Measurements from ENCODE around the gene TLE2. TPM values are rescaled to one million over a fixed set of nuclear protein-coding genes. Genes with fewer than 3 reads are reported as not detected.

Gene TLE2
- polyA plus RNA-seq, 1 of the 3 experiments (the other 2 are of a cell fraction) = 2.3 TPM

- Histone ChIP-seq H3F3A (replicated peaks; ENCODE audit: insufficient read depth) (no peaks in the 10 kb centered on the region), H3K4me2 (no peak overlapping the region), H3K27ac (ENCODE audit: low read depth in 2 of 2, low read length in 1 of 2) (no peak overlapping the region), H3K27me3 (ENCODE audit: insufficient read depth) (peaks cover 26% of the 10 kb centered on the region), H3K9me3 (no peaks in the 10 kb centered on the region), H4K20me1 (ENCODE audit: insufficient read depth) (no peaks in the 10 kb centered on the region), H3K4me3 (ENCODE audit: low read depth in 2 of 2, low read length in 1 of 2) (no peak overlapping the region), H3K9me2 (no peaks in the 10 kb centered on the region), H3K9ac (no peak overlapping the region), H2AFZ (ENCODE audit: low read depth) (no peak overlapping the region), H3K4me1 (ENCODE audit: control insufficient read depth in 1 of 2, insufficient read depth in 2 of 2, low read depth in 1 of 2, low read length in 1 of 2) (peaks cover 0 to 9% of the 10 kb centered on the region in 2 experiments; a peak in 1 of 4 replicates), H3K36me3 (replicated peaks in 1 of 2; ENCODE audit: control insufficient read depth in 1 of 2, insufficient read depth in 2 of 2, low read length in 1 of 2) (no peaks in the 10 kb centered on the region), H3K79me2 (ENCODE audit: insufficient read depth) (no peaks in the 10 kb centered on the region)
- ChIA-PET POLR2A (no interaction called here), CTCF (interaction anchor here (1.5 kb wide), 1 partner anchor 11 kb away, joined by 3 read pairs; no protein-coding TSS in a partner anchor)
- WGBS (ENCODE audit: low lambda C conversion rate) = 60% methylated on average over 8 of the region's 9 CpGs
- TF ChIP-seq CHD2 (IDR thresholded peaks at IDR 0.05; ENCODE audit: low read length, partially characterized antibody) (no peak), GABPA (IDR thresholded peaks at IDR 0.05; ENCODE audit: low read depth) (no peak), CTCF (IDR thresholded peaks at IDR 0.05) (no peak)
- no peak for DNase-seq
These were observed 21.1 kb downstream of the TLE2 start for GRCh38 chr19:3007975-3008374.

- CTCF ChIA-PET = interaction anchor here (0.8 to 1.8 kb wide), 6 partner anchors 10 to 70 kb away, joined by 3 to 6 read pairs (median 3); no protein-coding TSS in a partner anchor
- H3K9me2 ChIP-seq = no peaks in the 10 kb centered on the region
- TF ChIP-seq FOXM1 (IDR thresholded peaks at IDR 0.05; ENCODE audit: low read depth) (no peak), PBX3 (IDR thresholded peaks at IDR 0.05) (no peak), TCF12 (IDR thresholded peaks at IDR 0.05) (no peak), ELF1 (IDR thresholded peaks at IDR 0.05) (no peak), NFIC (IDR thresholded peaks at IDR 0.05; ENCODE audit: borderline replicate concordance) (no peak), ZBTB33 (IDR thresholded peaks at IDR 0.05; ENCODE audit: borderline replicate concordance, low read depth) (no peak), EZH2phosphoT487 (IDR thresholded peaks at IDR 0.05; ENCODE audit: borderline replicate concordance, low read depth) (no peak), TAF1 (IDR thresholded peaks at IDR 0.05; ENCODE audit: borderline replicate concordance, low read depth, low read length) (no peak), MAX (IDR thresholded peaks at IDR 0.05; ENCODE audit: low read depth) (no peak), TEAD4 (IDR thresholded peaks at IDR 0.05; ENCODE audit: borderline replicate concordance, insufficient read depth) (no peak), IRF3 (IDR thresholded peaks at IDR 0.05; ENCODE audit: low read depth, low read length) (no peak), USF2 (IDR thresholded peaks at IDR 0.05; ENCODE audit: borderline replicate concordance, low read depth, low read length) (no peak)
These were observed 22.9 kb downstream of the TLE2 start for GRCh38 chr19:3006075-3006767.

More at GRCh38 chr19:3006075-3006767, 22.9 kb downstream of the TLE2 start:
- Histone ChIP-seq H3K27me3 (ENCODE audit: insufficient read depth) (peaks cover 14% of the 10 kb centered on the region; the same call in 1 of the 2 replicates), H2AFZ (ENCODE audit: low read depth) (no peak overlapping the region), H3K9ac (no peak overlapping the region), H3K36me3 (replicated peaks in 1 of 2; ENCODE audit: control insufficient read depth in 1 of 2, insufficient read depth in 2 of 2, low read length in 1 of 2) (no peaks in the 10 kb centered on the region), H3F3A (replicated peaks; ENCODE audit: insufficient read depth) (no peaks in the 10 kb centered on the region), H3K4me3 (ENCODE audit: low read depth in 2 of 2, low read length in 1 of 2) (no peak overlapping the region), H3K9me3 (no peaks in the 10 kb centered on the region), H3K4me1 (ENCODE audit: control insufficient read depth in 1 of 2, insufficient read depth in 2 of 2, low read depth in 1 of 2, low read length in 1 of 2) (peaks cover 0 to 9% of the 10 kb centered on the region in 2 experiments; a peak in 1 of 4 replicates), H3K79me2 (ENCODE audit: insufficient read depth) (no peaks in the 10 kb centered on the region), H4K20me1 (ENCODE audit: insufficient read depth) (no peaks in the 10 kb centered on the region), H3K4me2 (no peak overlapping the region), H3K27ac (ENCODE audit: low read depth in 2 of 2, low read length in 1 of 2) (no peak overlapping the region)
- WGBS (ENCODE audit: low lambda C conversion rate) = 57% methylated on average over 32 of the region's 37 CpGs
- DNase-seq = no peak
- POLR2A ChIA-PET = interaction anchor here (1.1 to 2.7 kb wide), 2 partner anchors 30 to 38 kb away, joined by 5 to 11 read pairs; no protein-coding TSS in a partner anchor
